Measurements from ENCODE around the gene ZNF532. TPM values are rescaled to one million over a fixed set of nuclear protein-coding genes. Genes with fewer than 3 reads are reported as not detected.

The ZNF532 gene
- total and polyA plus RNA-seq, 3 experiments from 2014 or later, result 0.70 to 6.3 (median 6.1) TPM

GRCh38 chr18:58843688-58844035, 21.0 kb upstream of the ZNF532 start:
- CTCF ChIA-PET, result no interaction called here
- H3K36me3 Mint-ChIP-seq, result peaks cover 0 to 3% (median 0%) of the 10 kb centered on the region in 3 donors
- DNase-seq, result no peak
- no peaks in the 10 kb centered on the region for H3K9me3 ChIP-seq (ENCODE audit: low read length)
- no peak overlapping the region for H3K27ac Mint-ChIP-seq
- peaks cover 10% of the 10 kb centered on the region for H3K27me3 ChIP-seq (ENCODE audit: insufficient read depth, low read length, poor library complexity, severe bottlenecking)
- H3K27me3 Mint-ChIP-seq, result peaks cover 23 to 56% of the 10 kb centered on the region in 2 donors
- H3K4me1 ChIP-seq (ENCODE audit: insufficient read depth, low read length), result no peaks in the 10 kb centered on the region
- H3K4me3 ChIP-seq (ENCODE audit: low read length), result no peak overlapping the region
- H3K4me1 Mint-ChIP-seq, result peaks cover 0 to 7% (median 1%) of the 10 kb centered on the region in 3 donors
- H3K36me3 ChIP-seq (ENCODE audit: insufficient read depth, low read length), result no peaks in the 10 kb centered on the region
- POLR2A ChIA-PET, result no interaction called here
- no peak overlapping the region for H3K27ac ChIP-seq (ENCODE audit: low read depth, low read length)
- H3K4me3 Mint-ChIP-seq, result no peak overlapping the region
- H3K9me3 Mint-ChIP-seq, result peaks cover 0 to 8% (median 0%) of the 10 kb centered on the region in 5 donors

- CTCF ChIA-PET, result no interaction called here
- no peak overlapping the region for H3K27ac ChIP-seq (ENCODE audit: low read depth, low read length)
- no peak for DNase-seq
- POLR2A ChIA-PET, result no interaction called here
- H3K27ac Mint-ChIP-seq, result no peak overlapping the region
- peaks cover 0 to 7% (median 1%) of the 10 kb centered on the region in 3 donors for H3K4me1 Mint-ChIP-seq
- no peak overlapping the region for H3K4me3 Mint-ChIP-seq
- H3K9me3 Mint-ChIP-seq, result peaks cover 0 to 8% (median 0%) of the 10 kb centered on the region in 5 donors
- H3K27me3 Mint-ChIP-seq, result peaks cover 29 to 63% of the 10 kb centered on the region in 2 donors
- H3K36me3 ChIP-seq (ENCODE audit: insufficient read depth, low read length), result no peaks in the 10 kb centered on the region
- H3K4me1 ChIP-seq (ENCODE audit: insufficient read depth, low read length), result no peaks in the 10 kb centered on the region
- H3K27me3 ChIP-seq (ENCODE audit: insufficient read depth, low read length, poor library complexity, severe bottlenecking), result peaks cover 10% of the 10 kb centered on the region
- H3K36me3 Mint-ChIP-seq, result peaks cover 0 to 3% (median 0%) of the 10 kb centered on the region in 3 donors
- H3K9me3 ChIP-seq (ENCODE audit: low read length), result no peaks in the 10 kb centered on the region
- H3K4me3 ChIP-seq (ENCODE audit: low read length), result no peak overlapping the region
These were observed 19.8 kb upstream of the ZNF532 start for GRCh38 chr18:58844871-58845270.

- peaks cover 0 to 8% (median 0%) of the 10 kb centered on the region in 5 donors for H3K9me3 Mint-ChIP-seq
- no peak overlapping the region for H3K4me3 Mint-ChIP-seq
- H3K27ac Mint-ChIP-seq, result no peak overlapping the region
- ChIA-PET CTCF (no interaction called here), POLR2A (no interaction called here)
- H3K4me3 ChIP-seq (ENCODE audit: low read length), result no peak overlapping the region
- no peak for DNase-seq
- peaks cover 35 to 61% of the 10 kb centered on the region in 2 donors for H3K27me3 Mint-ChIP-seq
- H3K36me3 ChIP-seq (ENCODE audit: insufficient read depth, low read length), result no peaks in the 10 kb centered on the region
- H3K27ac ChIP-seq (ENCODE audit: low read depth, low read length), result no peak overlapping the region
- H3K9me3 ChIP-seq (ENCODE audit: low read length), result no peaks in the 10 kb centered on the region
- H3K27me3 ChIP-seq (ENCODE audit: insufficient read depth, low read length, poor library complexity, severe bottlenecking), result peaks cover 10% of the 10 kb centered on the region
- no peaks in the 10 kb centered on the region for H3K4me1 ChIP-seq (ENCODE audit: insufficient read depth, low read length)
- H3K4me1 Mint-ChIP-seq, result peaks cover 0 to 7% (median 1%) of the 10 kb centered on the region in 3 donors
- H3K36me3 Mint-ChIP-seq, result peaks cover 0 to 3% (median 0%) of the 10 kb centered on the region in 3 donors
These were observed 18.6 kb upstream of the ZNF532 start for GRCh38 chr18:58845928-58846724.

- H3K9me3 ChIP-seq (ENCODE audit: low read length), result no peaks in the 10 kb centered on the region
- peaks cover 0 to 7% (median 1%) of the 10 kb centered on the region in 3 donors for H3K4me1 Mint-ChIP-seq
- no peak for DNase-seq
- POLR2A ChIA-PET, result no interaction called here
- H3K36me3 Mint-ChIP-seq, result peaks cover 0 to 3% (median 0%) of the 10 kb centered on the region in 3 donors
- H3K9me3 Mint-ChIP-seq, result peaks cover 0 to 8% (median 0%) of the 10 kb centered on the region in 5 donors
- H3K27me3 ChIP-seq (ENCODE audit: insufficient read depth, low read length, poor library complexity, severe bottlenecking), result peaks cover 10% of the 10 kb centered on the region
- H3K27ac Mint-ChIP-seq, result no peak overlapping the region
- CTCF ChIA-PET, result no interaction called here
- no peaks in the 10 kb centered on the region for H3K4me1 ChIP-seq (ENCODE audit: insufficient read depth, low read length)
- H3K27ac ChIP-seq (ENCODE audit: low read depth, low read length), result no peak overlapping the region
- no peak overlapping the region for H3K4me3 ChIP-seq (ENCODE audit: low read length)
- H3K27me3 Mint-ChIP-seq, result peaks cover 37 to 61% of the 10 kb centered on the region in 2 donors
- H3K36me3 ChIP-seq (ENCODE audit: insufficient read depth, low read length), result no peaks in the 10 kb centered on the region
- H3K4me3 Mint-ChIP-seq, result peak overlapping the region in 4 of 7 donors; percentile 34 to 39 (median 36)
These were observed 17.1 kb upstream of the ZNF532 start for GRCh38 chr18:58847383-58848071.

- peaks cover 0 to 7% (median 1%) of the 10 kb centered on the region in 3 donors for H3K4me1 Mint-ChIP-seq
- H3K9me3 Mint-ChIP-seq, result peaks cover 0 to 8% (median 0%) of the 10 kb centered on the region in 5 donors
- H3K27ac ChIP-seq (ENCODE audit: low read depth, low read length), result no peak overlapping the region
- H3K27me3 ChIP-seq (ENCODE audit: insufficient read depth, low read length, poor library complexity, severe bottlenecking), result peaks cover 10% of the 10 kb centered on the region
- H3K27ac Mint-ChIP-seq, result peak overlapping the region in 1 of 8 donors; percentile 28
- no peaks in the 10 kb centered on the region for H3K36me3 ChIP-seq (ENCODE audit: insufficient read depth, low read length)
- CTCF ChIA-PET, result no interaction called here
- no peak overlapping the region for H3K4me3 Mint-ChIP-seq
- H3K27me3 Mint-ChIP-seq, result peaks cover 37 to 57% of the 10 kb centered on the region in 2 donors
- H3K36me3 Mint-ChIP-seq, result peaks cover 0 to 3% (median 0%) of the 10 kb centered on the region in 3 donors
- no peak for DNase-seq
- no peaks in the 10 kb centered on the region for H3K4me1 ChIP-seq (ENCODE audit: insufficient read depth, low read length)
- H3K9me3 ChIP-seq (ENCODE audit: low read length), result no peaks in the 10 kb centered on the region
- POLR2A ChIA-PET, result no interaction called here
- H3K4me3 ChIP-seq (ENCODE audit: low read length), result no peak overlapping the region
These were observed 16.0 kb upstream of the ZNF532 start for GRCh38 chr18:58848685-58849084.

- no peak for DNase-seq
- Histone ChIP-seq H3K36me3 (ENCODE audit: insufficient read depth, low read length) (no peaks in the 10 kb centered on the region), H3K27ac (ENCODE audit: low read depth, low read length) (no peak overlapping the region), H3K4me3 (ENCODE audit: low read length) (no peak overlapping the region), H3K4me1 (ENCODE audit: insufficient read depth, low read length) (no peaks in the 10 kb centered on the region), H3K27me3 (ENCODE audit: insufficient read depth, low read length, poor library complexity, severe bottlenecking) (peaks cover 10% of the 10 kb centered on the region), H3K9me3 (ENCODE audit: low read length) (no peaks in the 10 kb centered on the region)
- H3K27ac Mint-ChIP-seq, result no peak overlapping the region
- peaks cover 32 to 41% of the 10 kb centered on the region in 2 donors for H3K27me3 Mint-ChIP-seq
- peaks cover 0 to 6% (median 0%) of the 10 kb centered on the region in 5 donors for H3K9me3 Mint-ChIP-seq
- CTCF ChIA-PET, result no interaction called here
- no peak overlapping the region for H3K4me3 Mint-ChIP-seq
- peaks cover 0 to 7% (median 1%) of the 10 kb centered on the region in 3 donors for H3K4me1 Mint-ChIP-seq
- peaks cover 0 to 3% (median 0%) of the 10 kb centered on the region in 3 donors for H3K36me3 Mint-ChIP-seq
- POLR2A ChIA-PET, result no interaction called here
These were observed 13.7 kb upstream of the ZNF532 start for GRCh38 chr18:58850786-58851469.

- H3K4me1 ChIP-seq (ENCODE audit: insufficient read depth, low read length), result no peaks in the 10 kb centered on the region
- H3K9me3 ChIP-seq (ENCODE audit: low read length), result no peaks in the 10 kb centered on the region
- peaks cover 0 to 7% (median 1%) of the 10 kb centered on the region in 3 donors for H3K4me1 Mint-ChIP-seq
- H3K27me3 ChIP-seq (ENCODE audit: insufficient read depth, low read length, poor library complexity, severe bottlenecking), result peaks cover 9% of the 10 kb centered on the region
- no peak for DNase-seq
- peaks cover 0 to 6% (median 0%) of the 10 kb centered on the region in 5 donors for H3K9me3 Mint-ChIP-seq
- peaks cover 29 to 37% of the 10 kb centered on the region in 2 donors for H3K27me3 Mint-ChIP-seq
- no peak overlapping the region for H3K4me3 Mint-ChIP-seq
- no peak overlapping the region for H3K4me3 ChIP-seq (ENCODE audit: low read length)
- no peak overlapping the region for H3K27ac ChIP-seq (ENCODE audit: low read depth, low read length)
- POLR2A ChIA-PET, result no interaction called here
- H3K36me3 ChIP-seq (ENCODE audit: insufficient read depth, low read length), result no peaks in the 10 kb centered on the region
- CTCF ChIA-PET, result no interaction called here
- H3K27ac Mint-ChIP-seq, result no peak overlapping the region
- peaks cover 0 to 3% (median 0%) of the 10 kb centered on the region in 3 donors for H3K36me3 Mint-ChIP-seq
These were observed 12.8 kb upstream of the ZNF532 start for GRCh38 chr18:58851856-58852255.

GRCh38 chr18:58852629-58853028, 12.0 kb upstream of the ZNF532 start:
- no peak overlapping the region for H3K4me3 Mint-ChIP-seq
- Histone ChIP-seq H3K27ac (ENCODE audit: low read depth, low read length) (no peak overlapping the region), H3K27me3 (ENCODE audit: insufficient read depth, low read length, poor library complexity, severe bottlenecking) (peaks cover 2% of the 10 kb centered on the region), H3K4me3 (ENCODE audit: low read length) (no peak overlapping the region), H3K4me1 (ENCODE audit: insufficient read depth, low read length) (no peaks in the 10 kb centered on the region), H3K36me3 (ENCODE audit: insufficient read depth, low read length) (no peaks in the 10 kb centered on the region), H3K9me3 (ENCODE audit: low read length) (no peaks in the 10 kb centered on the region)
- ChIA-PET CTCF (no interaction called here), POLR2A (no interaction called here)
- no peak for DNase-seq
- H3K27me3 Mint-ChIP-seq, result peaks cover 26 to 38% of the 10 kb centered on the region in 2 donors
- H3K27ac Mint-ChIP-seq, result no peak overlapping the region
- peaks cover 0 to 2% (median 0%) of the 10 kb centered on the region in 3 donors for H3K4me1 Mint-ChIP-seq
- peaks cover 0 to 6% (median 0%) of the 10 kb centered on the region in 5 donors for H3K9me3 Mint-ChIP-seq
- H3K36me3 Mint-ChIP-seq, result peaks cover 0 to 3% (median 0%) of the 10 kb centered on the region in 3 donors
